Measurements from ENCODE around the gene PKNOX1.
"Not testable (repeated sequence)": the region's sequence is repeated elsewhere in the genome, so short reads cannot be mapped to it uniquely, and the experiment has no call there.

PKNOX1 gene

GRCh38 chr21:43043291-43043690 lies 68.9 kb downstream of the PKNOX1 start:
- not testable (repeated sequence) for H3K4me3 ChIP-seq (ENCODE audit: low read depth in 1 of 2, low read length in 2 of 2); H3K36me3 ChIP-seq (ENCODE audit: control insufficient read depth in 1 of 2, insufficient read depth in 2 of 2, low read length in 2 of 2); H3K9me3 ChIP-seq (ENCODE audit: control insufficient read depth in 1 of 2, low read length in 2 of 2); H3K27ac ChIP-seq (ENCODE audit: low read length); H3K27me3 ChIP-seq (ENCODE audit: low read depth, low read length); H3K4me1 ChIP-seq (ENCODE audit: control insufficient read depth in 1 of 2, insufficient read depth in 2 of 2, low read length in 2 of 2)

DNA sequence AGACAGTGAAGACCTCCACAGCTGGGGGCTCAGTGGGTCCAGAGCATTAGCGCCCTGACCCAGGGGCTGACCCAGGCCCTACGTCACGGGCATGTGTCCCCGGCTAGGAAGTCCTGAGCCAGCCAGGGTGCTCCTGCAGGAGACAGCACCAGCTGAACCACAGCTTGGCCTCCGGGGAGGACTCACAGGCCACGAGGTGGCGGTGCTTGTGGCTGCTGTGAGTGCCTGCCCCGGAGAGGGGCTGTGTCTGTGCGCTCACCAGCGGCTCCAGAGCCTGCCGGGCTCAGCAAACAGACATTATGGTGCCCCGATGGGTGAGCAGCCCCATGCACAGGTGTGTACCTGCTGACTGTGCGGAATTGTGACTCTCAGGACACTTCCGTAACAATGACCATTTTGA lies 70.2 kb downstream of the PKNOX1 start:
- not testable (repeated sequence) for H3K9me3 ChIP-seq (ENCODE audit: control insufficient read depth in 1 of 2, low read length in 2 of 2); H3K36me3 ChIP-seq (ENCODE audit: control insufficient read depth in 1 of 2, insufficient read depth in 2 of 2, low read length in 2 of 2); H3K27ac ChIP-seq (ENCODE audit: low read length); H3K4me3 ChIP-seq (ENCODE audit: low read depth in 1 of 2, low read length in 2 of 2); H3K4me1 ChIP-seq (ENCODE audit: control insufficient read depth in 1 of 2, insufficient read depth in 2 of 2, low read length in 2 of 2); H3K27me3 ChIP-seq (ENCODE audit: low read depth, low read length)

DNA sequence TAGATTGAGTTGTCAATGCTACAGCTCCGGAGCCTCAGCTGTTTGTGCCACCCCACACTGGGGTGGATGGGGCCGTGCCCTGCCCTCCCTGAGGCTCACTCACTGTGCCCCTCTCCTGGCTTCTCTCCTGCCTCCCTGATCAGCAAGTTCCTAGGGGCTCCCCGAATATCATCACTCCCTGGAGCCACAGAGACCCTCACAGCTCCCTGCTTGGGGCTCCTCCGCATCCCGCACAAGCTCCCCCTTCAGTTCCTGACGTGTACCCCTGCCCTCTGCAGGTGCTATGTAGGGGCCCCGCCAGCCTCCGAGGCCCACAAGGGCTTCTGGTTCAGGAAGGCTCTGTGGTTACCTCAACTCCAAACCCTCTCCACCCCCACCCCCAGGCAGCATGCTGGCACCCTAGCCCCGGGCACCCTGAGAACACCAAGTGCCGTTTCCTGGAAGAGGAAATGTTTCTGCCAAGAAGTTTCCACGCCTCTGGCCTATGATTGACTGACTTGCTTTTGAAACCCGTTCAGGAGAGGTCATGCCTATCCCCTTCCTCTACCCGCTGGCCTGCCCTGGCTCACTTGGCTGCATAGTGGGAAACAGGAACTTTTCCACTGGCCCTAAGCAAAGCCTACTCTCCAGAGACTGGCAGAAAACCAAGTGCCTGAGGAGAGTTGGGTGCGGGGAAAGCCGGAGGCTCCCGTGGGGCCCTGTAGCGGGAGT lies 71.0 kb downstream of the PKNOX1 start:
- not testable (repeated sequence) for H3K27me3 ChIP-seq (ENCODE audit: low read depth, low read length); H3K4me1 ChIP-seq (ENCODE audit: control insufficient read depth in 1 of 2, insufficient read depth in 2 of 2, low read length in 2 of 2); H3K36me3 ChIP-seq (ENCODE audit: control insufficient read depth in 1 of 2, insufficient read depth in 2 of 2, low read length in 2 of 2); H3K9me3 ChIP-seq (ENCODE audit: control insufficient read depth in 1 of 2, low read length in 2 of 2); H3K27ac ChIP-seq (ENCODE audit: low read length); H3K4me3 ChIP-seq (ENCODE audit: low read depth in 1 of 2, low read length in 2 of 2)

DNA sequence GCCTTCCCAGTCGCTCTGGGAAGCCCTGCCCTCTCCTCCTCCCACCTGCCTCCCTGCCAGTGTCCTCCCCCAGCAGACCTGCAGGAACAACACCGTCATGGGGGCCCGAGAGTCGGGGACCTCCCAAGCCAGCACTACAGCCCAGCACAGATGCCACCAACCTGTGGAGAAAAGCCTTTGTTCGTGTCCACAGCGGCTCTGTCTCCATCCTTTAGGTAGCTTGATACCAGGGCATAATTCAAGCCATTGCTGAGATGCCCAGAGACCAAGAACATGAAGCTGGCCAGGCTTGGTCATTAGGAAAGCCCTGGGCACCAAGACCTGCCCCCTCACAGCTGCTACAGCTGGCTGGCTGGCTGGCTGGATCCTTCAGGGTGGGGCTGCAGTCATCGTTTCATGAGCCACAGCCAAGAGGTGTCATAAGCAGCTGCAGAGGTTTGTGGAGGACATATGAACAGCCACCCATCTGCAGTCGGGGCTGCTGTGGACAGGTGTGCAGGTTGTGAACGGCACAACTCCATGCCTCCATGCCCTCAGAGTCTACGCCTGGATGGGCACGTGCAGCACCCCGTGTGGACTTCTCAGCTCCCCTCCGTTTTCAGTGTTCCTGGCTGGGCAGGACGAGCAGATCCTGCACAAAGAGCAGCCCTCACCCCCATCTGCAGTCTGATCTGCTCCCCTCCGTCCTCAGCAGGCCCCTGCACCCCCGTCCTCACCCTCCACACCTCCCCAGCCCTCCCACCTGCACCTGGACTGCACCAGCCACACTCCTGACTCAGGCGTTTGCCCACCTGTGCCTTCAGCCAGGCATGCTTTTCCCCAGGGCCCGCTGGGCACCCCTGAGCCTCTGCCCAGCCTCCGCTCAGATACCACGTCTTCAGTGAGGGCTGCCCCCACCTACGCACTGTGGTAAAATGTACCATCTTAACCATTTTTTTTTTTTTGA lies 71.8 kb downstream of the PKNOX1 start:
- H3K9me3 ChIP-seq (ENCODE audit: control insufficient read depth in 1 of 2, low read length in 2 of 2); H3K4me1 ChIP-seq (ENCODE audit: control insufficient read depth in 1 of 2, insufficient read depth in 2 of 2, low read length in 2 of 2); H3K27ac ChIP-seq (ENCODE audit: low read length); H3K27me3 ChIP-seq (ENCODE audit: low read depth, low read length); H3K36me3 ChIP-seq (ENCODE audit: control insufficient read depth in 1 of 2, insufficient read depth in 2 of 2, low read length in 2 of 2); H3K4me3 ChIP-seq (ENCODE audit: low read depth in 1 of 2, low read length in 2 of 2): not testable (repeated sequence)

GRCh38 chr21:43053112-43053511 lies 78.8 kb downstream of the PKNOX1 start:
- not testable (repeated sequence) for H3K27me3 ChIP-seq (ENCODE audit: low read depth, low read length); H3K4me1 ChIP-seq (ENCODE audit: control insufficient read depth in 1 of 2, insufficient read depth in 2 of 2, low read length in 2 of 2); H3K27ac ChIP-seq (ENCODE audit: low read length); H3K4me3 ChIP-seq (ENCODE audit: low read depth in 1 of 2, low read length in 2 of 2); H3K36me3 ChIP-seq (ENCODE audit: control insufficient read depth in 1 of 2, insufficient read depth in 2 of 2, low read length in 2 of 2); H3K9me3 ChIP-seq (ENCODE audit: control insufficient read depth in 1 of 2, low read length in 2 of 2)

GRCh38 chr21:43062955-43063664 lies 88.7 kb downstream of the PKNOX1 start:
- not testable (repeated sequence) for H3K4me1 ChIP-seq (ENCODE audit: control insufficient read depth in 1 of 2, insufficient read depth in 2 of 2, low read length in 2 of 2); H3K9me3 ChIP-seq (ENCODE audit: control insufficient read depth in 1 of 2, low read length in 2 of 2); H3K27ac ChIP-seq (ENCODE audit: low read length); H3K36me3 ChIP-seq (ENCODE audit: control insufficient read depth in 1 of 2, insufficient read depth in 2 of 2, low read length in 2 of 2); H3K4me3 ChIP-seq (ENCODE audit: low read depth in 1 of 2, low read length in 2 of 2); H3K27me3 ChIP-seq (ENCODE audit: low read depth, low read length)

- not testable (repeated sequence) for H3K27me3 ChIP-seq (ENCODE audit: low read depth, low read length); H3K4me1 ChIP-seq (ENCODE audit: control insufficient read depth in 1 of 2, insufficient read depth in 2 of 2, low read length in 2 of 2); H3K27ac ChIP-seq (ENCODE audit: low read length); H3K9me3 ChIP-seq (ENCODE audit: control insufficient read depth in 1 of 2, low read length in 2 of 2); H3K4me3 ChIP-seq (ENCODE audit: low read depth in 1 of 2, low read length in 2 of 2); H3K36me3 ChIP-seq (ENCODE audit: control insufficient read depth in 1 of 2, insufficient read depth in 2 of 2, low read length in 2 of 2)
Observed at GRCh38 chr21:43064265-43064917, 90.0 kb downstream of the PKNOX1 start.

- H3K9me3 ChIP-seq (ENCODE audit: control insufficient read depth in 1 of 2, low read length in 2 of 2); H3K27ac ChIP-seq (ENCODE audit: low read length); H3K36me3 ChIP-seq (ENCODE audit: control insufficient read depth in 1 of 2, insufficient read depth in 2 of 2, low read length in 2 of 2); H3K4me1 ChIP-seq (ENCODE audit: control insufficient read depth in 1 of 2, insufficient read depth in 2 of 2, low read length in 2 of 2); H3K4me3 ChIP-seq (ENCODE audit: low read depth in 1 of 2, low read length in 2 of 2); H3K27me3 ChIP-seq (ENCODE audit: low read depth, low read length): not testable (repeated sequence)
Observed at GRCh38 chr21:43065991-43066390, 91.6 kb downstream of the PKNOX1 start.

DNA sequence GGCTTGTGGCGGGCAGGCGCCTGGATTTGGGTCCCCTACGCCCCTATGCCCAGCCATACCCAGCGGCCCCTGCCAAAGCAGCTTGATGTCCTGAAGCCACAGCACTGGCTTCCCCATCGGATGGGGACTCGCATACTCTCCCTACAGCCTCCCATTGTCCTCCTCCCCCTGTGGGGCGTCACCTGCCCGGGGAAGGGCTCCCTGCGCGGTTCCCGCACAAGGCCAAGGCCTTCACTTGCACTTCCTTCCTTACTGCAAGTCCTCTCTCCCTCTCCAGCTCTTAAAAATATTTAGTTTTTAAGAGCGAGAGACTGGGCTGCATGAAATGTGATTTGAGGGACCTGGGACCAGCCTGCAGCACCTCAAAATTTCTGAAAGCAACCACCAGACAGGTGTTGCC lies 92.3 kb downstream of the PKNOX1 start:
- not testable (repeated sequence) for H3K36me3 ChIP-seq (ENCODE audit: control insufficient read depth in 1 of 2, insufficient read depth in 2 of 2, low read length in 2 of 2); H3K4me3 ChIP-seq (ENCODE audit: low read depth in 1 of 2, low read length in 2 of 2); H3K27ac ChIP-seq (ENCODE audit: low read length); H3K27me3 ChIP-seq (ENCODE audit: low read depth, low read length); H3K9me3 ChIP-seq (ENCODE audit: control insufficient read depth in 1 of 2, low read length in 2 of 2); H3K4me1 ChIP-seq (ENCODE audit: control insufficient read depth in 1 of 2, insufficient read depth in 2 of 2, low read length in 2 of 2)

- not testable (repeated sequence) for H3K36me3 ChIP-seq (ENCODE audit: control insufficient read depth in 1 of 2, insufficient read depth in 2 of 2, low read length in 2 of 2); H3K9me3 ChIP-seq (ENCODE audit: control insufficient read depth in 1 of 2, low read length in 2 of 2); H3K27ac ChIP-seq (ENCODE audit: low read length); H3K4me3 ChIP-seq (ENCODE audit: low read depth in 1 of 2, low read length in 2 of 2); H3K27me3 ChIP-seq (ENCODE audit: low read depth, low read length); H3K4me1 ChIP-seq (ENCODE audit: control insufficient read depth in 1 of 2, insufficient read depth in 2 of 2, low read length in 2 of 2)
Observed at GRCh38 chr21:43068065-43068464, 93.7 kb downstream of the PKNOX1 start.

- H3K9me3 ChIP-seq (ENCODE audit: control insufficient read depth in 1 of 2, low read length in 2 of 2); H3K36me3 ChIP-seq (ENCODE audit: control insufficient read depth in 1 of 2, insufficient read depth in 2 of 2, low read length in 2 of 2); H3K4me1 ChIP-seq (ENCODE audit: control insufficient read depth in 1 of 2, insufficient read depth in 2 of 2, low read length in 2 of 2); H3K4me3 ChIP-seq (ENCODE audit: low read depth in 1 of 2, low read length in 2 of 2); H3K27ac ChIP-seq (ENCODE audit: low read length); H3K27me3 ChIP-seq (ENCODE audit: low read depth, low read length): not testable (repeated sequence)
Observed at GRCh38 chr21:43069682-43070081, 95.3 kb downstream of the PKNOX1 start.
